Measurements from ENCODE around the gene TTLL13. TPM values are rescaled to one million over a fixed set of nuclear protein-coding genes. Genes with fewer than 3 reads are reported as not detected.
"Not testable (repeated sequence)": the region's sequence is repeated elsewhere in the genome, so short reads cannot be mapped to it uniquely, and the experiment has no call there.

TTLL13 gene
- total RNA-seq, 2 donors from 2014 or later: 0.49 to 1.0 TPM

DNA sequence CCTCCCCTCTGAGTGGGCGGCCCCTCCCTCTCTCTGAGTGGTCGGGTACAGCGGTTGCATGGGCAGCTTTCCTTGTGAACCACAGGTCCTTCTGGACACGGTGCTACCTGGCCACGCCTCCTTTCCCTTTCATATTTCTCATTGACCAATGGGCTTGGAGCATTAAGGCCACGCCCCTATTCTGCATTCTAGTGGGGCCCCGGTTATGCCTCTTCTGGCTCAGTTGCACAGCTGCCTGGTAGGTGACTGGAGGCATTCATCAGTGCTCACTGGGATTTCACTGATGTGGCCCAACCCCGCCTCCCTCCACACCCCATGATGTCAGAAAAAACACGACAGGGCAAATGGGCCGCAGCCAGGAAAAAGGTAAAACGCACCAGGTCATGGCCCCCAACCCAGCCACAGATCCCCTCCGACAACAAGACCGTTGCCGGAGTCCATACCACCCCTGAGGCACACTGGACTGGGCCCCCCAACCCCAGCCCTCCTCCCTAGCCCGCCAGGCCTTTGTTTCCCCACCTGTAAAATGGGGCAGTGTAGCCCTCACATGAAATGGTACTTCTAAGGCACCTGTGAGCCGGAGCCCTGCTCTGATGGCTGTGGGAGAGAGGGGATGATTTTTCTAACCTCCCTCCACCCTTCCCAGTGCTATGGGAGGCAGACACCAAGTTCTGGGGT lies 42.5 kb downstream of the TTLL13 start:
- DNase-seq (ENCODE audit: low spot score in 2 of 2) (peak in 1 of 2 donors; percentile 30), ATAC-seq (no peak)
- Mint-ChIP-seq H3K27ac (no peak overlapping the region), H3K36me3 (no peaks in the 10 kb centered on the region), H3K9me3 (no peaks in the 10 kb centered on the region)

DNA sequence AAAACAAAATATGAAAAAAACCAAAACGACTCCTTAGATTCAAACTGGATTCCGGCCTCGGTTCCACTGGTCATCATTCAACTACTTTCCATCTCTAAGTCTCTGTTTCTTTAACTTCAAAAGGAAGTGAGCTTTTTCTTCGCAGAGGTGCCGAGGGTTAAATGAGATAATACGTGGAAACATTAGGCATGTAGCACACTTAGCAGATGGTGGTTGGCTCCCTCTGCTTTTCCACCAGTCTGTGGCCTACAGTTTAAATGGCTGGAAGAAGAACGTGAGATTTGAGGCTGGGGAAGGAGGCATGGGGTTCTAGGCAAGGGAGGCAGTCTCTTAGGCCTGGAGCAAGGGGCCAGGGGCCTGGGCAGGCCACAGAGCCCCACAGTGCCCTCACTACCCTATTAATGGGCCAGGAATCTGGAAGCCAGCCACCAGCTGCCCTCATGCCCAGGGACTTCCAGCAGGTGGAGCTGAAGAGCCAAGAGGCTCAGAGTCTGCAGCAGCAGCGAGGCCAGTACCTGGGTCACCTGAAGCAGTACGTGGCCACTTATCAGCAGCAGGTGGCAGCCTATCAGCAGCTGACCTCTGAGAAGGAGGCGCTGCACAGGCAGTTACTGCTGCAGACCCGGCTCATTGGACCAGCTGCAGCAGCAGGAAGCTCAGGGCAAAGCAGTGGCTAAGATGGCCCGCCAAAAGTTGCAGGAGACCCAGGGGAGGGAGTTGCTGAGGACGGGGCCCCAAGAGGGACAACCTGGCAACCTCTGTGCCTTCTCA lies 43.9 kb downstream of the TTLL13 start:
- H3K27ac Mint-ChIP-seq, H3K36me3 Mint-ChIP-seq, H3K9me3 Mint-ChIP-seq: not testable (repeated sequence)
- ATAC-seq (peak; percentile 36 to 79), DNase-seq (ENCODE audit: low spot score in 2 of 2) (peak; percentile 69 to 87)

- ATAC-seq (no peak), DNase-seq (ENCODE audit: low spot score in 2 of 2) (no peak)
- H3K9me3 Mint-ChIP-seq: no peaks in the 10 kb centered on the region
- H3K36me3 Mint-ChIP-seq: no peaks in the 10 kb centered on the region
- no peak overlapping the region for H3K27ac Mint-ChIP-seq
Observed at GRCh38 chr15:90294159-90294558, 44.8 kb downstream of the TTLL13 start.

- Mint-ChIP-seq H3K27ac (no peak overlapping the region), H3K36me3 (no peaks in the 10 kb centered on the region), H3K9me3 (no peaks in the 10 kb centered on the region)
- DNase-seq (ENCODE audit: low spot score in 2 of 2) (no peak), ATAC-seq (no peak)
Observed at GRCh38 chr15:90294601-90295269, 45.4 kb downstream of the TTLL13 start.

- Mint-ChIP-seq H3K9me3 (no peaks in the 10 kb centered on the region), H3K36me3 (no peaks in the 10 kb centered on the region), H3K27ac (no peak overlapping the region)
- no peak for ATAC-seq
- no peak for DNase-seq (ENCODE audit: low spot score in 2 of 2)
Observed at GRCh38 chr15:90295270-90295648, 45.9 kb downstream of the TTLL13 start.

DNA sequence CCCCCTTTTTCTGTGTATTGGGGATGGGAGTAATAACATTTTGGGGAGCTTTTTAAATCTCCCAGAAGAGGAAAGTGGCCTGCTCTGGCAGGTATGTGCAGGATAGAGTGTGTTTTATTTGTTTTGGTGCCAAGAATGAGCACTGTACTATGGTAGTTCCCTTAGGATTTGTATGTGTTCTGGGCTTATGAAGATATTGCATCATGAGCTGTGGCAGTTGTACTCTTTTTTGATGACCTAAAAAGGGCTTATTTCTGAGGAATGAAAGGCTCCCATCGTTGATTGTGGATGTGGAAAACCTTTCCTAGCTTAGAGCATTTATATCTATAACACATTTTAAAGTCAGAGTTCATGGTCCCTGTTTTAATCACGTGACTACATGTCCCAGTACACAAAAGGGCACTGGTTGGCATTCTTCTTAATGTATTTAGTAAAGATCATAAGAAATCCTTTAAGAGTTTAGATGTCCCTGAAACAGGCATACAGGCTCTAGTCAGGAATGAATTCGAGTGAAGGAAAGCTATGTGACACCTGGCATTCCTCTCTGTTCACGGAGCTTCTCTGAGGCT lies 47.0 kb downstream of the TTLL13 start:
- not testable (repeated sequence) for ATAC-seq; H3K36me3 Mint-ChIP-seq; H3K9me3 Mint-ChIP-seq; DNase-seq (ENCODE audit: low spot score in 2 of 2); H3K27ac Mint-ChIP-seq

DNA sequence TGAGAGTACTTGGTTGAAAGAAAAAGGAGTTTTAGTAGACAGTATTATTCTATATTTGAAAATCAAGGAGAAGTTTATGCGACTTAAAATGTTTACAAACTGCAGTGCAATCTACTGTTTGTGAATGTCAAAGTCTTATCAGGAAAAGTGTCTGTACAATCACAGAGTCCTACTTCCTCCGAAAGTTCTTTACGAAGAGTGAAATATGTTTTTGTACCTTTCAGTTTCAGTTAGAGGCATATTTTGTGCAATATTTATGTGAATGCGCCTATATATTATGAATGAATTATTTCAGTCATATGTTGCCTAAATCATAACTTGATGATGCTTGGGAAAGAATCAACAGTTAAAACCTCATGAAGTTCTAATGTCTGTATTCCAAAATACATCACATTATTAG lies 47.7 kb downstream of the TTLL13 start:
- ATAC-seq (no peak), DNase-seq (ENCODE audit: low spot score in 2 of 2) (no peak)
- Mint-ChIP-seq H3K27ac (no peak overlapping the region), H3K36me3 (no peaks in the 10 kb centered on the region), H3K9me3 (no peaks in the 10 kb centered on the region)

DNA sequence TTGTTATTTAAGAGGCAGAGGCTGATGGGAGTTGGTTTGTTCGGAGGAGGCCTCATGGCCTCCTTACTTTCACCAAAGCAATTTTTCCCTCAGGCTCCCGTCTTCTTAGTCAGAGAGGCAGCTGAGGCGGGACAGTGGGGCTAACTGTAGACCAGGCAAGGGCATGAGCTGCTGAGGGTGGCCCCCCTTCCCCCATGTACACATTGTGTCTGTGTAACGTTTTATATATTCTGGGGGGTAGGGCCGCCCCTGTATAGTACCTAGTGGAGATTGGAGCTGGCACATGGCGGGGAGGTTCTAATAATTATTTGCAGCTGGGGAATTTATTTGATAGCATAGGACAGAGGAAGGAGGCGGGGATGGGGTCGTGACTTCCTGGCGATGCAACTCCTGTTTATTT lies 51.2 kb downstream of the TTLL13 start:
- no peak for ATAC-seq
- Mint-ChIP-seq H3K9me3 (no peaks in the 10 kb centered on the region), H3K27ac (no peak overlapping the region), H3K36me3 (no peaks in the 10 kb centered on the region)
- DNase-seq (ENCODE audit: low spot score in 2 of 2): no peak

GRCh38 chr15:90300988-90301706 lies 51.8 kb downstream of the TTLL13 start:
- ATAC-seq (peak; percentile 76 to 78), DNase-seq (ENCODE audit: low spot score in 2 of 2) (peak; percentile 71 to 74)
- Mint-ChIP-seq H3K27ac (peak overlapping the region; percentile 38 to 77), H3K36me3 (no peaks in the 10 kb centered on the region), H3K9me3 (no peaks in the 10 kb centered on the region)

GRCh38 chr15:90301707-90302300 lies 52.4 kb downstream of the TTLL13 start:
- peak overlapping the region in 1 of 2 donors; percentile 38 for H3K27ac Mint-ChIP-seq
- H3K9me3 Mint-ChIP-seq: no peaks in the 10 kb centered on the region
- no peak for ATAC-seq
- H3K36me3 Mint-ChIP-seq: no peaks in the 10 kb centered on the region
- no peak for DNase-seq (ENCODE audit: low spot score in 2 of 2)

DNA sequence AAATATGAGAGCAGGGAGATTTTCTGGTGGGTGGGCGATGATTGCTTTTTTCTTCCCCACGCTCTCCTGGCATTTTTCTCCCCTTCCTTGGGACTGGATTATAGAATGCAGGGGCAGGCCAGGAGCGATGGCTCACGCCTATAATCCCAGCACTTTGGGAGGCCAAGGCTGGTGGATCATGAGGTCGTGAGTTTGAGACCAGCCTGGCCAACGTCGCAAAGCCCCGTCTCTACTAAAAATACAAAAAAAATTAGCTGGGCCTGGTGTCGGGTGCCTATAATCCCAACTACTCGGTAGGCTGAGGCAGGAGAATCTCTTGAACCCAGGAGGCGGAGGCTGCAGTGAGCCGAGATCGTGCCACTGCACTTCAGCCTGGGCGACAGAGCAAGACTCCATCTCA lies 56.0 kb downstream of the TTLL13 start:
- not testable (repeated sequence) for H3K27ac Mint-ChIP-seq; H3K36me3 Mint-ChIP-seq; ATAC-seq; DNase-seq (ENCODE audit: low spot score in 2 of 2); H3K9me3 Mint-ChIP-seq

GRCh38 chr15:90305932-90306331 lies 56.6 kb downstream of the TTLL13 start:
- Mint-ChIP-seq H3K9me3 (no peaks in the 10 kb centered on the region), H3K36me3 (no peaks in the 10 kb centered on the region), H3K27ac (peak overlapping the region in 1 of 2 donors; percentile 70)
- DNase-seq (ENCODE audit: low spot score in 2 of 2): no peak
- ATAC-seq: no peak

DNA sequence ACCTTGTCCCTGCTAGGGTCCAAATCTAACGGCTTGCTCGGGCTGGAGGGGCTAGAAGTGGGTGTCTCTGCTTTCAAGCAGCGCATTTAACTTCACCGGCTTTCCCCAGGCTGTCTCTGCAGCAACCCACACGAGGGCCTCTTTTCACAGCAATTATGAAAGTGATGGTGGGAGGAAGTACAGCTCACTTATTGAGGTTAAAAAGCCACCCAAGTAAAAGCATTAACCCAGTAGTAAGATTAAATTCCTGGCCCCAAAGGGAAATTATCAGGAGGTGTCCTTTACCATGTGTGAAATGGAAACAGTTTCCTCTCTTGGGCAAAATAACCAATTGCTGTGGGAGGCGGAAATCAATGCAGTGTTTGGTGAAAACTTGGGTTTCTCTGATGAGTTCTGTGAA lies 57.2 kb downstream of the TTLL13 start:
- no peaks in the 10 kb centered on the region for H3K9me3 Mint-ChIP-seq
- H3K36me3 Mint-ChIP-seq: no peaks in the 10 kb centered on the region
- DNase-seq (ENCODE audit: low spot score in 2 of 2) (peak in 1 of 2 donors; percentile 45), ATAC-seq (peak; percentile 78 to 81)
- H3K27ac Mint-ChIP-seq: peak overlapping the region in 1 of 2 donors; percentile 70

DNA sequence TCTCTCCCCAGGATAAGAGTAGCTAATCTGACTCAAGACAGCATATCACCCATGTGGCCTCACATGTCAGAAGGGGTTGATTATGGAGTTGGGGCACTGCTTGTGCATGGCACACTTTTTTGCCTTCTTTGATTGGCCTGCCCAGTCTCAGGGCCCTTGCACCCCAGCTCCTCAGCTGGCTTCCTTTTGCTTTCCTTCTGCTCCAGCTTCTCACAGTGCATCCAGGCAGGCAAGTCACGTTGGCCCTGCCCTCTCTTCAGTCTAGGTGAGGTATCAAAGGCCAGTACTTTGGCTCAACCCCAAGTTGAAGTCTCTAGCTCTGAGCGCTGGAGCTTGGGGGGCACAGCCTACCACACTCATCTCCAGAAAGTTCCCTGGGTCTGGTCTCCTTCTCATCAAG lies 58.3 kb downstream of the TTLL13 start:
- DNase-seq (ENCODE audit: low spot score in 2 of 2): no peak
- Mint-ChIP-seq H3K27ac (peak overlapping the region in 1 of 2 donors; percentile 46), H3K36me3 (no peaks in the 10 kb centered on the region)

GRCh38 chr15:90309020-90309419 lies 59.7 kb downstream of the TTLL13 start:
- H3K27ac Mint-ChIP-seq: no peak overlapping the region
- peak; percentile 43 to 44 for ATAC-seq

More for the DNA sequence above, 58.3 kb downstream of the TTLL13 start:
- ATAC-seq: peak in 1 of 2 donors; percentile 13
- no peaks in the 10 kb centered on the region for H3K9me3 Mint-ChIP-seq

More at GRCh38 chr15:90309020-90309419, 59.7 kb downstream of the TTLL13 start:
- Mint-ChIP-seq H3K36me3 (no peaks in the 10 kb centered on the region), H3K9me3 (no peaks in the 10 kb centered on the region)
- no peak for DNase-seq (ENCODE audit: low spot score in 2 of 2)

Data from activated naive CD4-positive, alpha-beta T cell treated with anti-CD3 and anti-CD28 coated beads, Interleukin-2, amount 50 U/mL, for 72 hours (primary cell).